GM12892 (cell line): Measurements from ENCODE around the gene UBE4B.

Experiments
- POLR2A ChIP-seq: IDR thresholded peaks from 2 replicates; pipeline ENCODE4 v1.6.1; 2011; ENCODE audit warnings: low read depth, low read length, control low read depth
- POLR2AphosphoS5 ChIP-seq: IDR thresholded peaks from 2 replicates; pipeline ENCODE4 v1.6.1; 2011; ENCODE audit warnings: low read depth, low read length, control low read depth
- TAF1 ChIP-seq: IDR thresholded peaks from 2 replicates; pipeline ENCODE4 v1.6.1; 2011; ENCODE audit warnings: low read depth, mild to moderate bottlenecking, control low read depth, low read length, borderline replicate concordance

DNA sequence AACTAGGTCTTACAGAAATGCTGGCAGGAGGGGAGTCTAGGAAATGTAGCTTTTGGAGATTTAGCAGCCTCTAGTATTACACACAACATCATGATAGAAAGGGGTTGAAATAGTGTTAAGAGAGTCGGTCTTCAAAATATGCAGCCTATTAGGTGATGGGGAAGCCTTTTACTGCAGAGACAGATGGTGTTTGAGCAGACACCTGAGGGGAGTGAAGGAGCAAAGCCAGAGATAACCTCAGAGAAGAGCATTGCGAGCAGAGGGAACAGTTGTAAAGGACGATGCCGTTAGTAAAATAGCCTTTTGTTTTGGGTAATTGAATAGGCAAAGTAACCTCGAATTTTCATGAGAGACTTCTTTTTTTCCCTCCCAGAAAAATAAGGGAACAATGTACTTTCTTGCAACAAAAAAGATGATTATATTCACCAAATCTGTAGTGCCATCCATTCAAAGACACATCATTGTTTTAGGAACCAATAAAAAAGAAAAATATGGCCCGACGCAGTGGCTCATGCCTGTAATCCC lies 111.3 kb downstream of the UBE4B start:
- TF ChIP-seq POLR2AphosphoS5 (no peak), POLR2A (no peak), TAF1 (no peak)
